ENCODE results near the gene IRAK1BP1.

DNA sequence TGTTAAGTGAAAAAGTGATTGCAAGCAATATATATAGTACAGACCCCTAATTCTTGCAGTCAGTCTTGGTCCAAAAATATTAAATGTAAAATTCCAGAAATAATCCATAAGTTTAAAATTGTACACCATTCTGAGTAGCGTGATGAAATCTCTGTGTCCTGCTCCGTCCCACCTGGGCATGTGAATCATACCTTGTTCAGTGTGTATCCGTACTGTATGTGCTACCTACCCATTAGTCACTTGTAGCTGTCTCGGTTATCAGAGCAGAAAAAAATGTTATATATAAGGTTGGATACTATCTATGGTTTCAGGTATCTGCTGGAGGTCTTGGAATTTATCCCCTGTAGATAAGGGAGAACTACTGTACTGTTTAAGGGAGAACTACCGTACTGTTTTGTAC is 16.3 kb downstream of the IRAK1BP1 start:
- TF ChIP-seq KDM1A (IDR thresholded peaks at IDR 0.05; ENCODE audit: low read depth) (no peak), CHD4 (IDR thresholded peaks at IDR 0.05; ENCODE audit: borderline replicate concordance) (no peak), RAD21 (conservative IDR thresholded peaks at IDR 0.05 in 1 of 2, IDR thresholded peaks at IDR 0.05 in 1 of 2) (no peak), RFX5 (IDR thresholded peaks at IDR 0.05) (no peak), POLR2A (IDR thresholded peaks at IDR 0.05; ENCODE audit: low read length) (no peak), PHF8 (IDR thresholded peaks at IDR 0.05; ENCODE audit: borderline replicate concordance, low read depth) (no peak), NR3C1 (IDR thresholded peaks at IDR 0.05) (no peak), EP300 (IDR thresholded peaks at IDR 0.05) (no peak), MAFK (IDR thresholded peaks at IDR 0.05; ENCODE audit: partially characterized antibody) (no peak), BHLHE40 (IDR thresholded peaks at IDR 0.05; ENCODE audit: low read depth, low read length) (no peak), MYC (IDR thresholded peaks at IDR 0.05; ENCODE audit: borderline replicate concordance, low read length) (no peak)
- TF ChIP-seq, protein P1, sequence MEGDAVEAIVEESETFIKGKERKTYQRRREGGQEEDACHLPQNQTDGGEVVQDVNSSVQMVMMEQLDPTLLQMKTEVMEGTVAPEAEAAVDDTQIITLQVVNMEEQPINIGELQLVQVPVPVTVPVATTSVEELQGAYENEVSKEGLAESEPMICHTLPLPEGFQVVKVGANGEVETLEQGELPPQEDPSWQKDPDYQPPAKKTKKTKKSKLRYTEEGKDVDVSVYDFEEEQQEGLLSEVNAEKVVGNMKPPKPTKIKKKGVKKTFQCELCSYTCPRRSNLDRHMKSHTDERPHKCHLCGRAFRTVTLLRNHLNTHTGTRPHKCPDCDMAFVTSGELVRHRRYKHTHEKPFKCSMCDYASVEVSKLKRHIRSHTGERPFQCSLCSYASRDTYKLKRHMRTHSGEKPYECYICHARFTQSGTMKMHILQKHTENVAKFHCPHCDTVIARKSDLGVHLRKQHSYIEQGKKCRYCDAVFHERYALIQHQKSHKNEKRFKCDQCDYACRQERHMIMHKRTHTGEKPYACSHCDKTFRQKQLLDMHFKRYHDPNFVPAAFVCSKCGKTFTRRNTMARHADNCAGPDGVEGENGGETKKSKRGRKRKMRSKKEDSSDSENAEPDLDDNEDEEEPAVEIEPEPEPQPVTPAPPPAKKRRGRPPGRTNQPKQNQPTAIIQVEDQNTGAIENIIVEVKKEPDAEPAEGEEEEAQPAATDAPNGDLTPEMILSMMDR (IDR thresholded peaks at IDR 0.05): no peak
- TF ChIP-seq, protein P2, sequence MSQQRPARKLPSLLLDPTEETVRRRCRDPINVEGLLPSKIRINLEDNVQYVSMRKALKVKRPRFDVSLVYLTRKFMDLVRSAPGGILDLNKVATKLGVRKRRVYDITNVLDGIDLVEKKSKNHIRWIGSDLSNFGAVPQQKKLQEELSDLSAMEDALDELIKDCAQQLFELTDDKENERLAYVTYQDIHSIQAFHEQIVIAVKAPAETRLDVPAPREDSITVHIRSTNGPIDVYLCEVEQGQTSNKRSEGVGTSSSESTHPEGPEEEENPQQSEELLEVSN (IDR thresholded peaks at IDR 0.05; ENCODE audit: borderline replicate concordance, low read depth): no peak
- TF ChIP-seq, protein P3, sequence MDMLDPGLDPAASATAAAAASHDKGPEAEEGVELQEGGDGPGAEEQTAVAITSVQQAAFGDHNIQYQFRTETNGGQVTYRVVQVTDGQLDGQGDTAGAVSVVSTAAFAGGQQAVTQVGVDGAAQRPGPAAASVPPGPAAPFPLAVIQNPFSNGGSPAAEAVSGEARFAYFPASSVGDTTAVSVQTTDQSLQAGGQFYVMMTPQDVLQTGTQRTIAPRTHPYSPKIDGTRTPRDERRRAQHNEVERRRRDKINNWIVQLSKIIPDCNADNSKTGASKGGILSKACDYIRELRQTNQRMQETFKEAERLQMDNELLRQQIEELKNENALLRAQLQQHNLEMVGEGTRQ (IDR thresholded peaks at IDR 0.05): no peak
